ENCODE measurements around the gene KLF15.

Gene KLF15

DNA sequence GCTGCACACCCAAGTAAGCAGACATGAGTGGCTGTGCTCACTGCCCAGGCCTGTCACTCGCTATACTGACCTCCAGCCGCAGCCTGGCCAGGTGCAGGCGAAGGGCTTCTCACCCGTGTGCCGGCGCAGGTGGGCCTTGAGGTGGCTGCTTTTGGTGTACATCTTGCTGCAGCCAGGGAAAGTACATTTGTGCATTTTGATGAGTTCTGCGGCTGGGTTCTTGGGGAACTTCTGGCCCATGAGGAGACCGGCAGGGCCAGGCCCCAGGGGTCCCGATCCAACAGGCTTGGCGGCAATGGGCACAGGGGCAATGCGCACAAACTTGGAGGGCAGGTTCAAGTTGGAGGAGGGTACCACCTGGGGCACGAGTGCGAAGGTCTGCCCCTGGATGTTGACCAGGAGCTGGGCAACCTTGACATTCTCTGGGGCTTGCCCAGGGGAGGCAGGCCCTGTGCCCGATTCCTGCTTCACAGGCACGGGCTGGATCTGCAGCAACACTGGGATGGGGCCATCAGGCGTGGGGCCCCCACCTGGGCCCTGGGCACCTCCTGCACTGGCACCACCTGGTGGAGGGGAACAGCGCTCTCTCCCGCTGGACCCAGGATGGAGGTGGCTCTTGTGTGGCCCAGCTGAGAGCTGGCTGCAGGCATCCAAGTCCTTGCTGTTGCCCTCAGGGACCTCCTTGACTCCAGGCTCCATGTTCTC is 5.3 kb downstream of the KLF15 start:
- no peak for DNase-seq
- Histone ChIP-seq H3K9me3 (ENCODE audit: control extremely low read depth in 1 of 5, control insufficient read depth in 4 of 5, insufficient read depth in 2 of 5, low read depth in 1 of 5, low read length in 4 of 5) (no peaks in the 10 kb centered on the region), H3K27ac (ENCODE audit: insufficient read depth in 1 of 2, low read depth in 1 of 2, low read length in 2 of 2, poor library complexity in 1 of 2, severe bottlenecking in 2 of 2) (no peak overlapping the region), H3K4me1 (ENCODE audit: control extremely low read depth in 1 of 4, control insufficient read depth in 4 of 4, insufficient read depth in 4 of 4, low read length in 3 of 4) (peaks cover 0 to 15% (median 11%) of the 10 kb centered on the region in 4 experiments), H3K4me3 (ENCODE audit: control insufficient read depth in 1 of 7, extremely low read depth in 1 of 7, insufficient read depth in 4 of 7, low read depth in 2 of 7, low read length in 6 of 7) (no peak overlapping the region), H3K36me3 (ENCODE audit: control insufficient read depth in 4 of 4, insufficient read depth in 4 of 4, low read length in 3 of 4) (no peaks in the 10 kb centered on the region), H3K27me3 (replicated peaks in 2 of 5; ENCODE audit: control insufficient read depth in 4 of 5, insufficient read depth in 5 of 5, low read length in 4 of 5) (peaks cover 0 to 33% (median 17%) of the 10 kb centered on the region in 5 experiments)
- ChIA-PET CTCF (interaction anchor here (1.3 kb wide), 1 partner anchor 9 kb away, joined by 3 read pairs; no protein-coding TSS in a partner anchor), POLR2A (no interaction called here)
- WGBS (ENCODE audit: insufficient coverage): 100% methylated on average over 15 of the region's 18 CpGs

DNA sequence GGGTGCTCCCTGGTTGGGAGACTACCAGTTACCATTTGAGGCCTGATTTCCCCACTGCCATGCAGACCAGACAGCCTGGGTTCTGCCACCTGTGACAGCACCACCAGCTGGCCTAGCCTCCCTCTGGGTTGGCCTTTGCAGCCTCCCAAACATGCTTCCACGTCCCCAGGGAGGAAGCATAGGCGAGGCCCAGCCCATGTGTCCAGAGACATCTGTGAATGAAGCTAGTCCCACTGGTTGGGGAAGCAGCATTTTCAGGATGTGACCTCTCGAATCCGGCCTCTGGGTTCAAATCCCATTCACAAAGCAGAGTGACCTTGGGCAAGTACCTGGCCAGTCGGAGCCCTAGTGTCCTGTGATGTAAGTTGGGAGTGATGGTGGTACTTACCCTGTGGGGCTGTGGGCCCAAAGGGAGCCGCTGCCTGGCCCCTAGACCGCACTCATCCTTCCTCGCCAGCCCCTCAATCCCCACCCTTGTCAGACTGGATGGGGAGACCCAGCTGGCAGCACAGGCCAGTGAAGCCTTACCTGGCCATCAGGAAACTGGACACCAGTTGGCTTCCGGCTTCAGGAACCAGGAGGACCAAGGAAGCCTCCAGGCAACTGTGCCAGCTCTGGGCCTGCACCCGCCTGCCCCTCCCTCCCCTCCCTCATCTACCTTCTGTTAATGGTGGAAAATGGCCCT is 6.0 kb downstream of the KLF15 start:
- Histone ChIP-seq H3K4me1 (ENCODE audit: control extremely low read depth in 1 of 4, control insufficient read depth in 4 of 4, insufficient read depth in 4 of 4, low read length in 3 of 4) (peaks cover 0 to 8% (median 4%) of the 10 kb centered on the region in 4 experiments), H3K36me3 (ENCODE audit: control insufficient read depth in 4 of 4, insufficient read depth in 4 of 4, low read length in 3 of 4) (no peaks in the 10 kb centered on the region), H3K27ac (ENCODE audit: insufficient read depth in 1 of 2, low read depth in 1 of 2, low read length in 2 of 2, poor library complexity in 1 of 2, severe bottlenecking in 2 of 2) (no peak overlapping the region), H3K27me3 (replicated peaks in 2 of 5; ENCODE audit: control insufficient read depth in 4 of 5, insufficient read depth in 5 of 5, low read length in 4 of 5) (peaks cover 0 to 26% (median 15%) of the 10 kb centered on the region in 5 experiments), H3K4me3 (ENCODE audit: control insufficient read depth in 1 of 7, extremely low read depth in 1 of 7, insufficient read depth in 4 of 7, low read depth in 2 of 7, low read length in 6 of 7) (no peak overlapping the region), H3K9me3 (ENCODE audit: control extremely low read depth in 1 of 5, control insufficient read depth in 4 of 5, insufficient read depth in 2 of 5, low read depth in 1 of 5, low read length in 4 of 5) (no peaks in the 10 kb centered on the region)
- POLR2A ChIA-PET: no interaction called here
- 97% methylated on average over 9 of the region's 10 CpGs for WGBS (ENCODE audit: insufficient coverage)
- CTCF ChIA-PET: interaction anchor here (1.3 kb wide), 1 partner anchor 9 kb away, joined by 3 read pairs; no protein-coding TSS in a partner anchor
- no peak for DNase-seq

GRCh38 chr3:126350502-126351085 is 6.6 kb downstream of the KLF15 start:
- H3K4me3 ChIP-seq (ENCODE audit: control insufficient read depth in 1 of 7, extremely low read depth in 1 of 7, insufficient read depth in 4 of 7, low read depth in 2 of 7, low read length in 6 of 7): no peak overlapping the region
- DNase-seq: no peak
- H3K27me3 ChIP-seq (replicated peaks in 2 of 5; ENCODE audit: control insufficient read depth in 4 of 5, insufficient read depth in 5 of 5, low read length in 4 of 5): peaks cover 0 to 20% (median 11%) of the 10 kb centered on the region in 5 experiments
- POLR2A ChIA-PET: no interaction called here
- H3K4me1 ChIP-seq (ENCODE audit: control extremely low read depth in 1 of 4, control insufficient read depth in 4 of 4, insufficient read depth in 4 of 4, low read length in 3 of 4): peaks cover 0 to 2% (median 0%) of the 10 kb centered on the region in 4 experiments
- 95% methylated on average over 8 of the region's 9 CpGs for WGBS (ENCODE audit: insufficient coverage)
- H3K27ac ChIP-seq (ENCODE audit: insufficient read depth in 1 of 2, low read depth in 1 of 2, low read length in 2 of 2, poor library complexity in 1 of 2, severe bottlenecking in 2 of 2): no peak overlapping the region
- H3K9me3 ChIP-seq (ENCODE audit: control extremely low read depth in 1 of 5, control insufficient read depth in 4 of 5, insufficient read depth in 2 of 5, low read depth in 1 of 5, low read length in 4 of 5): no peaks in the 10 kb centered on the region
- CTCF ChIA-PET: interaction anchor here (1.3 kb wide), 1 partner anchor 8 kb away, joined by 3 read pairs; no protein-coding TSS in a partner anchor
- H3K36me3 ChIP-seq (ENCODE audit: control insufficient read depth in 4 of 4, insufficient read depth in 4 of 4, low read length in 3 of 4): no peaks in the 10 kb centered on the region

GRCh38 chr3:126349611-126350501 is 7.4 kb downstream of the KLF15 start:
- DNase-seq: no peak
- H3K36me3 ChIP-seq (ENCODE audit: control insufficient read depth in 4 of 4, insufficient read depth in 4 of 4, low read length in 3 of 4): no peaks in the 10 kb centered on the region
- no peaks in the 10 kb centered on the region for H3K9me3 ChIP-seq (ENCODE audit: control extremely low read depth in 1 of 5, control insufficient read depth in 4 of 5, insufficient read depth in 2 of 5, low read depth in 1 of 5, low read length in 4 of 5)
- H3K27me3 ChIP-seq (replicated peaks in 2 of 5; ENCODE audit: control insufficient read depth in 4 of 5, insufficient read depth in 5 of 5, low read length in 4 of 5): peaks cover 0 to 13% (median 7%) of the 10 kb centered on the region in 5 experiments
- H3K4me1 ChIP-seq (ENCODE audit: control extremely low read depth in 1 of 4, control insufficient read depth in 4 of 4, insufficient read depth in 4 of 4, low read length in 3 of 4): no peaks in the 10 kb centered on the region
- H3K4me3 ChIP-seq (ENCODE audit: control insufficient read depth in 1 of 7, extremely low read depth in 1 of 7, insufficient read depth in 4 of 7, low read depth in 2 of 7, low read length in 6 of 7): no peak overlapping the region
- 78% methylated on average over 10 of the region's 15 CpGs for WGBS (ENCODE audit: insufficient coverage)
- H3K27ac ChIP-seq (ENCODE audit: insufficient read depth in 1 of 2, low read depth in 1 of 2, low read length in 2 of 2, poor library complexity in 1 of 2, severe bottlenecking in 2 of 2): no peak overlapping the region
- ChIA-PET POLR2A (no interaction called here), CTCF (interaction anchor here (1.2 to 1.3 kb wide), 2 partner anchors 8 to 32 kb away, joined by 3 read pairs; no protein-coding TSS in a partner anchor)

GRCh38 chr3:126349071-126349470 is 8.1 kb downstream of the KLF15 start:
- Histone ChIP-seq H3K27ac (ENCODE audit: insufficient read depth in 1 of 2, low read depth in 1 of 2, low read length in 2 of 2, poor library complexity in 1 of 2, severe bottlenecking in 2 of 2) (no peak overlapping the region), H3K4me3 (ENCODE audit: control insufficient read depth in 1 of 7, extremely low read depth in 1 of 7, insufficient read depth in 4 of 7, low read depth in 2 of 7, low read length in 6 of 7) (no peak overlapping the region)
- POLR2A ChIA-PET: no interaction called here

DNA sequence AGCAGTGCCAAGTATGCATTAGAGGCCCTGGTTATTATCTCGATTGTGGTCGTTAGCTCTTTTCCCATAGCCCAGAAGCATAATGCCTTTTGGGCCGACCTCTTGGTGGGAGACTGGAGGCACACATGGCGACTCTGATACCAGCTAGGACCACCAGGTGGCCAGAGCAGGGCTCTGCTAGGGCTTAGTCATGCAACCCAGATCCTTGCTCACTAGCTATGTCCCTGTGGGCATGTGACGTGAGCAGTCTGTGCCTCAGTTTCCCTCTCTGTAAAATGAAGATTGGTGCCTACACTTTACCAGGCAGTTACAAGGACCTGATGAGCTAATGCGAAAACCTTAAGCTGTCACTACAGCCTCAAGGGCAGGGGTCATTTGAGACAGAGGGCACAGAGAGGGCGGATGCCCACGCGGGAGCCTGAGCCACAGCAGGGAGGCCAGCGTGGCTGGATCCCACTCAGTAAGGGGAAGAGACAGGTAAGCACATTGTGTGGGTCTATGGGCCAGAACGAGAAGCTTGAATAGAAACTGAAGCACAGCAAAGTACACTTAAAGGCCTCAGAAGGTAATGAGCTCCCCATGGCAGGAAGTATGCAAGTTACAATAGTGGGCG is 8.8 kb downstream of the KLF15 start:
- peaks cover 0 to 2% (median 0%) of the 10 kb centered on the region in 5 experiments for H3K27me3 ChIP-seq (replicated peaks in 2 of 5; ENCODE audit: control insufficient read depth in 4 of 5, insufficient read depth in 5 of 5, low read length in 4 of 5)
- no peak overlapping the region for H3K4me3 ChIP-seq (ENCODE audit: control insufficient read depth in 1 of 7, extremely low read depth in 1 of 7, insufficient read depth in 4 of 7, low read depth in 2 of 7, low read length in 6 of 7)
- no peak overlapping the region for H3K27ac ChIP-seq (ENCODE audit: insufficient read depth in 1 of 2, low read depth in 1 of 2, low read length in 2 of 2, poor library complexity in 1 of 2, severe bottlenecking in 2 of 2)
- peak in 2 of 3 donors; percentile 50 to 51 for DNase-seq
- POLR2A ChIA-PET: no interaction called here
- H3K36me3 ChIP-seq (ENCODE audit: control insufficient read depth in 4 of 4, insufficient read depth in 4 of 4, low read length in 3 of 4): no peaks in the 10 kb centered on the region
- CTCF ChIA-PET: interaction anchor here (1.1 to 1.3 kb wide), 2 partner anchors 33 to 214 kb away, joined by 3 read pairs; no protein-coding TSS in a partner anchor
- WGBS (ENCODE audit: insufficient coverage): 96% methylated on average over 11 of the region's 12 CpGs
- no peaks in the 10 kb centered on the region for H3K4me1 ChIP-seq (ENCODE audit: control extremely low read depth in 1 of 4, control insufficient read depth in 4 of 4, insufficient read depth in 4 of 4, low read length in 3 of 4)
- H3K9me3 ChIP-seq (ENCODE audit: control extremely low read depth in 1 of 5, control insufficient read depth in 4 of 5, insufficient read depth in 2 of 5, low read depth in 1 of 5, low read length in 4 of 5): no peaks in the 10 kb centered on the region

More at GRCh38 chr3:126349071-126349470, 8.1 kb downstream of the KLF15 start:
- CTCF ChIA-PET: interaction anchor here (1.1 to 1.3 kb wide), 3 partner anchors 8 to 215 kb away, joined by 3 read pairs; no protein-coding TSS in a partner anchor
- H3K4me1 ChIP-seq (ENCODE audit: control extremely low read depth in 1 of 4, control insufficient read depth in 4 of 4, insufficient read depth in 4 of 4, low read length in 3 of 4): no peaks in the 10 kb centered on the region
- H3K27me3 ChIP-seq (replicated peaks in 2 of 5; ENCODE audit: control insufficient read depth in 4 of 5, insufficient read depth in 5 of 5, low read length in 4 of 5): peaks cover 0 to 5% (median 4%) of the 10 kb centered on the region in 5 experiments
- WGBS (ENCODE audit: insufficient coverage): 93% methylated on average over 5 of the region's 6 CpGs
- H3K36me3 ChIP-seq (ENCODE audit: control insufficient read depth in 4 of 4, insufficient read depth in 4 of 4, low read length in 3 of 4): no peaks in the 10 kb centered on the region
- DNase-seq: no peak
- no peaks in the 10 kb centered on the region for H3K9me3 ChIP-seq (ENCODE audit: control extremely low read depth in 1 of 5, control insufficient read depth in 4 of 5, insufficient read depth in 2 of 5, low read depth in 1 of 5, low read length in 4 of 5)

Measured in common myeloid progenitor, CD34-positive (primary cell).